ENCODE results near the gene LRRC7. TPM values are rescaled to one million over a fixed set of nuclear protein-coding genes. Genes with fewer than 3 reads are reported as not detected.
A peak's percentile ranks its signal among the peaks of the same experiment; 100 is the strongest.

The LRRC7 gene
- total and polyA plus RNA-seq, 2 experiments from 2014 or later = 1.2 TPM; not detected in 1

DNA sequence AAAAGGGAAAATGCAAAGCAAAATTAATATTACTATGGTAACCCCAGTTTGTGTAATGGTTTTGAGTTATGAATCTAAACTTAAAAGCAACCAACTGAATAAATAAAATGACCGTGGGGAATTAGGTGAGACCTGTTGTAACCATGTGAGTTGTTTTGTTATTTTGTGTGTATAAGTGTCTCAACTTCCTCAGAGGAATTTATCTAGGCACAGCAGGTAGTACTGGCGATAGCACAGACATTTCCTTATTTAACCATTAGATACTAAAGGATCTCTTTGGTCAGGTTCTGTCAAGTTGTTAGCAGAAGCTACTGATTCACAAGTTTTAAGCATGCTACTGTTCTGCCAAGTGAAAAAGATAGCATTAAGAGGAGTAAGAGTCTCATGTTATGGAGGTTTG is 39.3 kb upstream of the LRRC7 start:
- TF ChIP-seq CREB1 (CRISPR knock-in tag; IDR thresholded peaks at IDR 0.05; ENCODE audit: low read depth) (no peak), POLR2AphosphoS5 (IDR thresholded peaks at IDR 0.05; ENCODE audit: low read depth) (no peak), JUNB (IDR thresholded peaks at IDR 0.05; ENCODE audit: unreplicated experiment) (no peak), STAT1 (IDR thresholded peaks at IDR 0.05; ENCODE audit: unreplicated experiment) (no peak), ZNF462 (CRISPR knock-in tag; IDR thresholded peaks at IDR 0.05) (no peak), NANOG (IDR thresholded peaks at IDR 0.05; ENCODE audit: borderline replicate concordance) (no peak), ETS1 (IDR thresholded peaks at IDR 0.05) (no peak), EZH2phosphoT487 (IDR thresholded peaks at IDR 0.05; ENCODE audit: unreplicated experiment) (no peak), REST (IDR thresholded peaks at IDR 0.05; ENCODE audit: unreplicated experiment) (no peak)
- TF ChIP-seq, protein P1, sequence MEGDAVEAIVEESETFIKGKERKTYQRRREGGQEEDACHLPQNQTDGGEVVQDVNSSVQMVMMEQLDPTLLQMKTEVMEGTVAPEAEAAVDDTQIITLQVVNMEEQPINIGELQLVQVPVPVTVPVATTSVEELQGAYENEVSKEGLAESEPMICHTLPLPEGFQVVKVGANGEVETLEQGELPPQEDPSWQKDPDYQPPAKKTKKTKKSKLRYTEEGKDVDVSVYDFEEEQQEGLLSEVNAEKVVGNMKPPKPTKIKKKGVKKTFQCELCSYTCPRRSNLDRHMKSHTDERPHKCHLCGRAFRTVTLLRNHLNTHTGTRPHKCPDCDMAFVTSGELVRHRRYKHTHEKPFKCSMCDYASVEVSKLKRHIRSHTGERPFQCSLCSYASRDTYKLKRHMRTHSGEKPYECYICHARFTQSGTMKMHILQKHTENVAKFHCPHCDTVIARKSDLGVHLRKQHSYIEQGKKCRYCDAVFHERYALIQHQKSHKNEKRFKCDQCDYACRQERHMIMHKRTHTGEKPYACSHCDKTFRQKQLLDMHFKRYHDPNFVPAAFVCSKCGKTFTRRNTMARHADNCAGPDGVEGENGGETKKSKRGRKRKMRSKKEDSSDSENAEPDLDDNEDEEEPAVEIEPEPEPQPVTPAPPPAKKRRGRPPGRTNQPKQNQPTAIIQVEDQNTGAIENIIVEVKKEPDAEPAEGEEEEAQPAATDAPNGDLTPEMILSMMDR (conservative IDR thresholded peaks at IDR 0.05; ENCODE audit: low read depth in 2 of 2) = no peak
- H3K27ac ChIP-seq (ENCODE audit: low read depth) = no peak overlapping the region
- Mint-ChIP-seq H3K4me3 (no peak overlapping the region), H3K9me3 (no peaks in the 10 kb centered on the region), H3K4me1 (no peaks in the 10 kb centered on the region), H3K27ac (no peak overlapping the region), H3K36me3 (ENCODE audit: low read depth) (no peaks in the 10 kb centered on the region), H3K27me3 (ENCODE audit: insufficient read depth, low read depth, poor library complexity) (no peaks in the 10 kb centered on the region)
- no peaks in the 10 kb centered on the region for H3K9me2 ChIP-seq (ENCODE audit: insufficient read depth)
- H3K4me1 ChIP-seq (ENCODE audit: insufficient read depth) = no peaks in the 10 kb centered on the region
- no peaks in the 10 kb centered on the region for H3K36me3 ChIP-seq (ENCODE audit: insufficient read depth)
- DNase-seq (ENCODE audit: low spot score) (no peak), ATAC-seq (no peak)
- no peak overlapping the region for H3K4me3 ChIP-seq
- no peaks in the 10 kb centered on the region for H3F3A ChIP-seq (replicated peaks; ENCODE audit: low read depth)
- H2AFZ ChIP-seq = peak overlapping the region; percentile 15; the same call in 1 of the 2 replicates
- H3K79me2 ChIP-seq (replicated peaks; ENCODE audit: insufficient read depth) = no peaks in the 10 kb centered on the region
- no peak overlapping the region for H3K4me2 ChIP-seq
- H4K20me1 ChIP-seq (replicated peaks; ENCODE audit: insufficient read depth) = no peaks in the 10 kb centered on the region
- H3K27me3 ChIP-seq (ENCODE audit: insufficient read depth) = no peaks in the 10 kb centered on the region
